Neuronal stem cell (in vitro differentiated cells): ENCODE results near the gene PAPPA.

Source experiments
- DNase-seq: peaks from one replicate; pipeline ENCODE4 v3.0.0-alpha.2; 2013; ENCODE audit warnings: low spot score
- H2AFZ ChIP-seq: one replicate; pipeline ENCODE4 v1.6.1; 2013; ENCODE audit warnings: mild to moderate bottlenecking, low read length, inconsistent platforms
- H2AK5ac ChIP-seq: 2 replicates; pipeline ENCODE4 v1.6.1; 2013; ENCODE audit warnings: low read depth, mild to moderate bottlenecking, inconsistent platforms, low read length, moderate library complexity, mixed read lengths
- H2BK120ac ChIP-seq: 2 replicates; pipeline ENCODE4 v1.6.1; 2013; ENCODE audit warnings: low read depth, mild to moderate bottlenecking, inconsistent platforms, low read length, moderate library complexity, mixed read lengths
- H2BK12ac ChIP-seq: one replicate; pipeline ENCODE4 v1.6.1; 2013; ENCODE audit warnings: low read length, inconsistent platforms
- H2BK15ac ChIP-seq: 2 replicates; pipeline ENCODE4 v1.6.1; 2013; ENCODE audit warnings: mild to moderate bottlenecking, low read length, inconsistent platforms, mixed read lengths
- H2BK5ac ChIP-seq: one replicate; pipeline ENCODE4 v1.6.1; 2013; ENCODE audit warnings: inconsistent platforms, mild to moderate bottlenecking, low read length, moderate library complexity
- H3K14ac ChIP-seq: one replicate; pipeline ENCODE4 v1.6.1; 2013; ENCODE audit warnings: low read length, inconsistent platforms
- H3K18ac ChIP-seq: 2 replicates; pipeline ENCODE4 v1.6.1; 2013; ENCODE audit warnings: low read length, inconsistent platforms
- H3K23ac ChIP-seq: 2 replicates; pipeline ENCODE4 v1.6.1; 2013; ENCODE audit warnings: low read depth, mild to moderate bottlenecking, mixed read lengths, low read length, inconsistent platforms; ENCODE audit not compliant: poor library complexity
- H3K27ac ChIP-seq: replicated peaks from 3 replicates; pipeline ENCODE4 v1.5.1; 2013; ENCODE audit warnings: low read length, inconsistent platforms
- H3K27me3 ChIP-seq, 3 experiments: 2 replicates each; pipeline ENCODE4 v1.6.1; 2013; ENCODE audit warnings: low read length in 3 of 3, mild to moderate bottlenecking in 2 of 3, inconsistent platforms in 1 of 3, low read depth in 1 of 3, mixed read lengths in 1 of 3, moderate library complexity in 1 of 3; ENCODE audit not compliant: control insufficient read depth in 3 of 3, insufficient read depth in 3 of 3
- H3K36me3 ChIP-seq, 2 donors: replicated peaks in 1 of 2; 2 replicates each; pipeline ENCODE4 v1.6.1; 2013; ENCODE audit warnings: low read length in 2 of 2; ENCODE audit not compliant: control insufficient read depth in 2 of 2, insufficient read depth in 2 of 2
- H3K4ac ChIP-seq: 2 replicates; pipeline ENCODE4 v1.6.1; 2013; ENCODE audit warnings: inconsistent platforms, mild to moderate bottlenecking, low read length, moderate library complexity
- H3K4me1 ChIP-seq, 2 donors: 1 replicate in 1 of 2; 2 replicates in 1 of 2; pipeline ENCODE4 v1.6.1; 2013; ENCODE audit warnings: low read length in 2 of 2, low read depth in 1 of 2; ENCODE audit not compliant: control insufficient read depth in 2 of 2, insufficient read depth in 1 of 2
- H3K4me2 ChIP-seq: one replicate; pipeline ENCODE4 v1.6.1; 2013; ENCODE audit warnings: mild to moderate bottlenecking, low read length, inconsistent platforms; ENCODE audit not compliant: insufficient read depth, poor library complexity, severe bottlenecking
- H3K4me3 ChIP-seq, 2 donors: 2 replicates each; pipeline ENCODE4 v1.5.1; 2013; ENCODE audit warnings: low read length in 2 of 2, mild to moderate bottlenecking in 2 of 2, inconsistent platforms in 1 of 2, moderate library complexity in 1 of 2
- H3K79me1 ChIP-seq: one replicate; pipeline ENCODE4 v1.6.1; 2013; ENCODE audit warnings: low read depth, mild to moderate bottlenecking, inconsistent platforms, low read length, moderate library complexity
- H3K9ac ChIP-seq: one replicate; pipeline ENCODE4 v1.6.1; 2013; ENCODE audit warnings: mild to moderate bottlenecking, low read depth, low read length, inconsistent platforms; ENCODE audit not compliant: poor library complexity
- H3K9me3 ChIP-seq, 2 donors: replicated peaks in 1 of 2; 2 replicates each; pipeline versions ENCODE3 to v1.6.1; 2013; ENCODE audit warnings: low read length in 2 of 2, mild to moderate bottlenecking in 2 of 2, inconsistent platforms in 1 of 2, low read depth in 1 of 2, mixed read lengths in 1 of 2, moderate library complexity in 1 of 2; ENCODE audit not compliant: control insufficient read depth in 2 of 2, insufficient read depth in 1 of 2
- H4K8ac ChIP-seq: one replicate; pipeline ENCODE4 v1.6.1; 2013; ENCODE audit warnings: low read depth, mild to moderate bottlenecking, inconsistent platforms, low read length, moderate library complexity
- H4K91ac ChIP-seq: one replicate; pipeline ENCODE4 v1.6.1; 2013; ENCODE audit warnings: low read length, low read depth, mild to moderate bottlenecking, inconsistent platforms; ENCODE audit not compliant: poor library complexity
- WGBS, 2 donors: extraction: QIAGEN DNeasy Blood & Tissue Kit; methylation state at CpG; one replicate each; pipeline ENCODE4 v1.1.7; 2013; ENCODE audit warnings: missing lambda C conversion rate in 2 of 2, mixed read lengths in 1 of 2; ENCODE audit not compliant: insufficient read length in 2 of 2, insufficient replicate concordance in 1 of 2; ENCODE audit errors: extremely low coverage in 2 of 2; 5-methylcytosine and 5-hydroxymethylcytosine counted together

The PAPPA gene

DNA sequence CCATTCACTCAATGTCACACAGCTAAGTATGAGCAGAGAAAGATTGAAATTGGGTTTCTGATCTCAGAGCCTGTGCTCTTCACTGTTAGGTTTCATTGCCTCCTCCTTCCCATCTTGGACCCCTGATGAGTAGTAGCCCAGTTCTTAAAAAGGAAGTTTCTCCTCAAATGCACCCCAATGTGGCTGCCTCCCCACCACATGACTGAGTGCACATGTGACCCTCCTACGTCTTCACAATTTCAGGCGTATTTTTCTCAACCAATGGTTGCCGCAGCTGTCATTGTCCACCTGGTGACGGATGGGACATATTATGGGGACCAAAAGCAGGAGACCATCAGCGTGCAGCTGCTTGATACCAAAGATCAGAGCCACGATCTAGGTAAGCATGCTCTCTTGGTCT, 178.5 kb downstream of the PAPPA start:
- Histone ChIP-seq H3K9ac (no peak overlapping the region), H3K4me2 (no peak overlapping the region), H3K14ac (no peak overlapping the region), H3K27me3 (peaks cover 0 to 25% (median 0%) of the 10 kb centered on the region in 3 experiments), H3K4me1 (peaks cover 15 to 27% of the 10 kb centered on the region in 2 donors), H4K8ac (no peak overlapping the region), H4K91ac (no peak overlapping the region), H3K27ac (no peak overlapping the region), H2AK5ac (no peak overlapping the region), H2BK12ac (no peak overlapping the region), H2BK120ac (no peak overlapping the region), H3K23ac (no peak overlapping the region), H3K4ac (no peak overlapping the region), H2AFZ (no peak overlapping the region), H2BK15ac (no peak overlapping the region), H3K9me3 (no peaks in the 10 kb centered on the region), H3K4me3 (no peak overlapping the region), H3K18ac (no peak overlapping the region), H3K36me3 (peaks cover 0 to 46% of the 10 kb centered on the region in 2 donors), H2BK5ac (no peak overlapping the region), H3K79me1 (no peaks in the 10 kb centered on the region)
- WGBS, 2 donors, result no CpG with 5 or more reads among the region's 6 CpGs
- DNase-seq, result no peak

DNA sequence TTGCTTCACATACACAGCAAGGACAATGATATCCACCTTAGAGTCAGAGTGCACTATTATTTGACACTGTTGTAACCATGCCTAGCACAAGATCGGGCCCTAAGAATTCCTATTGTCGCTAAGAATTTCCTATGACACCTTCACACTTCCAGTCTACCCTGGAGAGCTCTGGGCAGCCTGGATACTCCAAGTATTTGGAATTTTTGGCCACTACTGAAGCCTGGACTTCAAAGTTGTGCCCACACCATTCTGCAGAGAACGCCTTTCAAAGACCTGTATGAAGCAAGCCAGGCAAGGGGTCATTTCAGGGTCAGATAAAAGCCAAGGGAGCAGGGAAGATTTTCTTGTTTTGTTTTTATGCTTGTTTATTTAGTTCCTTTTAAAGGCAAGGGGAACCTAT, 179.7 kb downstream of the PAPPA start:
- Histone ChIP-seq H4K91ac (no peak overlapping the region), H3K4ac (no peak overlapping the region), H3K4me3 (no peak overlapping the region), H2BK5ac (no peak overlapping the region), H3K18ac (no peak overlapping the region), H3K79me1 (no peaks in the 10 kb centered on the region), H3K14ac (no peak overlapping the region), H3K27ac (no peak overlapping the region), H3K27me3 (peaks cover 0 to 26% (median 0%) of the 10 kb centered on the region in 3 experiments), H2BK12ac (no peak overlapping the region), H3K9me3 (no peaks in the 10 kb centered on the region), H3K9ac (no peak overlapping the region), H4K8ac (no peak overlapping the region), H3K36me3 (peaks cover 0 to 53% of the 10 kb centered on the region in 2 donors), H2BK15ac (no peak overlapping the region), H2BK120ac (no peak overlapping the region), H2AFZ (no peak overlapping the region), H3K23ac (no peak overlapping the region), H3K4me1 (peaks cover 17 to 31% of the 10 kb centered on the region in 2 donors), H3K4me2 (no peak overlapping the region), H2AK5ac (no peak overlapping the region)
- no peak for DNase-seq
- WGBS, 2 donors, result no CpG with 5 or more reads among the region's 3 CpGs

DNA sequence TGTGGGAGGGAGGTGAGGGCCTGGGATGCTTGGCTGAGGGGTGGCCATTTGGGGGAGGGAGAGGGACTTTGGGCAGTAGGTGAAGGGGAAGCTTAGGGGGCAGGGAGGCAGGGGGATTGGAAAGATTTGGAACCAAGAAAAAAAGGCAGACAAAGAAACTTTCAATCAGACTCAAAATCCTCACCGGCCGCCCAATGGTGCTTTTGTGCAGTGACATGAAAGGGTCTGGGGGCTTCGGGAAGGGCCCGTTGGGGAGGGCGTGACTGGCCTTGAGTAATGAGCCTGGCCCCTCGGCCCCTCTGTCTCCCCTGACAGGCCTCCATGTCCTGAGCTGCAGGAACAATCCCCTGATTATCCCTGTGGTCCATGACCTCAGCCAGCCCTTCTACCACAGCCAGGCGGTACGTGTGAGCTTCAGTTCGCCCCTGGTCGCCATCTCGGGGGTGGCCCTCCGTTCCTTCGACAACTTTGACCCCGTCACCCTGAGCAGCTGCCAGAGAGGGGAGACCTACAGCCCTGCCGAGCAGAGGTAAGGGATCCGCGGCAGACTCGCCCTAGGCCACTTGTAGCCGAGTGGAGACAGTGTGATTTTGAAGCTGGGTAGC, 181.1 kb downstream of the PAPPA start:
- H2AFZ ChIP-seq, result peak overlapping the region; percentile 54
- no peaks in the 10 kb centered on the region for H3K79me1 ChIP-seq
- H3K14ac ChIP-seq, result no peak overlapping the region
- no peak overlapping the region for H2BK15ac ChIP-seq
- no peak overlapping the region for H4K91ac ChIP-seq
- no peak overlapping the region for H3K27ac ChIP-seq
- H3K23ac ChIP-seq, result no peak overlapping the region
- H3K4me2 ChIP-seq, result peak overlapping the region; percentile 14
- H3K36me3 ChIP-seq, result peaks cover 0 to 62% of the 10 kb centered on the region in 2 donors
- no CpG with 5 or more reads among the region's 19 CpGs for WGBS, 2 donors
- peaks cover 17 to 31% of the 10 kb centered on the region in 2 donors for H3K4me1 ChIP-seq
- DNase-seq, result peak; percentile 77
- H2BK5ac ChIP-seq, result no peak overlapping the region
- H3K27me3 ChIP-seq, result peaks cover 0 to 26% (median 0%) of the 10 kb centered on the region in 3 experiments
- H3K4ac ChIP-seq, result no peak overlapping the region
- no peak overlapping the region for H2BK12ac ChIP-seq
- no peak overlapping the region for H4K8ac ChIP-seq
- H3K18ac ChIP-seq, result no peak overlapping the region
- no peak overlapping the region for H3K9ac ChIP-seq
- H2BK120ac ChIP-seq, result no peak overlapping the region
- peaks cover 0 to 3% of the 10 kb centered on the region in 2 donors for H3K9me3 ChIP-seq
- no peak overlapping the region for H2AK5ac ChIP-seq
- no peak overlapping the region for H3K4me3 ChIP-seq

DNA sequence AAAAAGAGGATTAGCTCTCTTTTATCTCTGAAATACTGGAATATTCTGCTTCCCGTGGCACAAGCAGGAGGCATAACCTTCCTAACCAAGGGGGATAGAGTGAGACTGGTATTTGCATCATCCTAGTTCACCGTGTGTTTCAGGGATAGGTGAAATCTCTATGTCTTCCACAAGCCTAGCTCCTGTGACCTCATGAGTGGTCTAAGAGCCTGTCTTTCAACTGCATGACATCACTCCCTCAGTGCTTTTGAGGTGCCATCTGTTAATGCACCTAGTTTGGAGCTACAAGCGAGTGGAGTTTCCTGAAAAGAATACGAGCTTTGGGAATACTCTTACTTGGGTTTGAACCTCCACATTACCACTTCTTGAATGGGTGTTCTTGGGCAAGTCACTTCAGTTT, 181.8 kb downstream of the PAPPA start:
- no peak overlapping the region for H3K27ac ChIP-seq
- no peak overlapping the region for H4K91ac ChIP-seq
- peaks cover 0 to 3% of the 10 kb centered on the region in 2 donors for H3K9me3 ChIP-seq
- H3K4me1 ChIP-seq, result peaks cover 17 to 31% of the 10 kb centered on the region in 2 donors
- no peak for DNase-seq
- H2AFZ ChIP-seq, result no peak overlapping the region
- H4K8ac ChIP-seq, result no peak overlapping the region
- H2BK15ac ChIP-seq, result no peak overlapping the region
- H3K27me3 ChIP-seq, result peaks cover 0 to 26% (median 0%) of the 10 kb centered on the region in 3 experiments
- H2AK5ac ChIP-seq, result no peak overlapping the region
- H3K9ac ChIP-seq, result no peak overlapping the region
- no peak overlapping the region for H2BK120ac ChIP-seq
- no peak overlapping the region for H3K4me3 ChIP-seq
- H3K4ac ChIP-seq, result no peak overlapping the region
- no peaks in the 10 kb centered on the region for H3K79me1 ChIP-seq
- H3K18ac ChIP-seq, result no peak overlapping the region
- WGBS, 2 donors, result no CpG with 5 or more reads among the region's 4 CpGs
- no peak overlapping the region for H2BK5ac ChIP-seq
- H3K23ac ChIP-seq, result no peak overlapping the region
- no peak overlapping the region for H3K4me2 ChIP-seq
- H2BK12ac ChIP-seq, result no peak overlapping the region
- no peak overlapping the region for H3K14ac ChIP-seq
- H3K36me3 ChIP-seq, result peaks cover 0 to 62% of the 10 kb centered on the region in 2 donors
